AG04450 (cell line): ENCODE results near the gene SLC4A4. TPM values are rescaled to one million over a fixed set of nuclear protein-coding genes. Genes with fewer than 3 reads are reported as not detected.

Experiments
- CTCF ChIA-PET: fragments of 300-600, 350-600 bp; formaldehyde crosslinking; extraction: SDS; loops from one replicate; lab custom pipeline; 2022; ENCODE audit warnings: antibody characterized with exemption, inconsistent platforms; lab: Charles Lee
- POLR2A ChIA-PET: fragments of 350-600 bp; formaldehyde crosslinking; extraction: SDS; loops from one replicate; lab custom pipeline; 2021; ENCODE audit warnings: antibody characterized with exemption, inconsistent platforms; lab: Yijun Ruan, JAX
- DNase-seq: peaks from one replicate; pipeline ENCODE4 v3.0.0-alpha.2; 2011; ENCODE audit warnings: low read depth, low spot score
- H3K27ac ChIP-seq: one replicate; pipeline ENCODE4 v1.5.1; 2012; ENCODE audit warnings: low read depth, low read length, control low read depth
- H3K27me3 ChIP-seq: one replicate; pipeline ENCODE4 v1.6.0; 2012; ENCODE audit warnings: low read length; ENCODE audit not compliant: control insufficient read depth, insufficient read depth
- H3K4me3 ChIP-seq: 2 replicates; pipeline ENCODE4 v1.5.1; 2011; ENCODE audit warnings: mild to moderate bottlenecking, low read depth, low read length, control low read depth
- H3K9me3 ChIP-seq: 2 replicates; pipeline ENCODE4 v1.5.1; 2012; ENCODE audit warnings: low read length; ENCODE audit not compliant: control insufficient read depth, insufficient read depth
- CTCF ChIP-seq: IDR thresholded peaks from 2 replicates; pipeline ENCODE4 v1.5.1; 2011; ENCODE audit warnings: low read depth, low read length, control low read depth, inconsistent platforms
- polyA plus RNA-seq: library from polyadenylated mRNA; depleted of rRNA; stranded (reverse); fragments of >200 nt; gene quantifications from 2 replicates; pipeline ENCODE4 v1.2.3, GENCODE V29; 2011

Gene SLC4A4
- polyA plus RNA-seq, 1 experiment, result 17.5 TPM

GRCh38 chr4:71429962-71430361 is 91.1 kb downstream of the SLC4A4 start:
- CTCF ChIA-PET, result interaction anchor here (0.5 kb wide), 1 partner anchor 19 kb away, joined by 3 read pairs; no protein-coding TSS in a partner anchor

DNA sequence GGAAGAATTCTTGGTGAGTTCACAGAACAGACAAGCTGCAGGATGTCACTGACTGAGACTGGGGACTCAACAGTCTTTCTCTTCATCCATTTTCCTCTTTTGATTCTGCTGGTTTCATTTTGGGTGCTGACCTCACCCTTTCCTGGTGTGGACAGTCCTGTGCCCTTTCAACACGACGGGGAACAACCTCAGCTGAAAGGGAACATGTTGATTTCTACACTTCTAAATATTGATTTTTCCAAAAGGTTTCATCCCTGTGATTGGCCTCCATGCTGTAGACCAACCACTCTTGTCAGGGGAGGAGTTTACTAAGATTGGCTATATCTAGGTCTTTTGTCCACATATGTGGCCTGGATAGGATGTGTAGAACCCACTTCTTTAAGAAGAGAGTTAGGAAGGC is 91.8 kb downstream of the SLC4A4 start:
- Histone ChIP-seq H3K27ac (no peak overlapping the region), H3K9me3 (no peaks in the 10 kb centered on the region), H3K27me3 (no peaks in the 10 kb centered on the region), H3K4me3 (no peak overlapping the region)
- ChIA-PET CTCF (no interaction called here), POLR2A (no interaction called here)
- TF ChIP-seq CTCF, result no peak
- DNase-seq, result no peak

More at GRCh38 chr4:71429962-71430361, 91.1 kb downstream of the SLC4A4 start:
- Histone ChIP-seq H3K27ac (no peak overlapping the region), H3K27me3 (no peaks in the 10 kb centered on the region), H3K4me3 (no peak overlapping the region), H3K9me3 (no peaks in the 10 kb centered on the region)
- POLR2A ChIA-PET, result no interaction called here
- no peak for DNase-seq
- TF ChIP-seq CTCF, result no peak

GRCh38 chr4:71440612-71441011 is 101.8 kb downstream of the SLC4A4 start:
- Histone ChIP-seq H3K9me3 (peaks cover 2% of the 10 kb centered on the region; the same call in 1 of the 2 replicates), H3K27ac (no peak overlapping the region), H3K4me3 (no peak overlapping the region), H3K27me3 (no peaks in the 10 kb centered on the region)
- ChIA-PET POLR2A (no interaction called here), CTCF (no interaction called here)
- DNase-seq, result no peak
- no peak for TF ChIP-seq CTCF

DNA sequence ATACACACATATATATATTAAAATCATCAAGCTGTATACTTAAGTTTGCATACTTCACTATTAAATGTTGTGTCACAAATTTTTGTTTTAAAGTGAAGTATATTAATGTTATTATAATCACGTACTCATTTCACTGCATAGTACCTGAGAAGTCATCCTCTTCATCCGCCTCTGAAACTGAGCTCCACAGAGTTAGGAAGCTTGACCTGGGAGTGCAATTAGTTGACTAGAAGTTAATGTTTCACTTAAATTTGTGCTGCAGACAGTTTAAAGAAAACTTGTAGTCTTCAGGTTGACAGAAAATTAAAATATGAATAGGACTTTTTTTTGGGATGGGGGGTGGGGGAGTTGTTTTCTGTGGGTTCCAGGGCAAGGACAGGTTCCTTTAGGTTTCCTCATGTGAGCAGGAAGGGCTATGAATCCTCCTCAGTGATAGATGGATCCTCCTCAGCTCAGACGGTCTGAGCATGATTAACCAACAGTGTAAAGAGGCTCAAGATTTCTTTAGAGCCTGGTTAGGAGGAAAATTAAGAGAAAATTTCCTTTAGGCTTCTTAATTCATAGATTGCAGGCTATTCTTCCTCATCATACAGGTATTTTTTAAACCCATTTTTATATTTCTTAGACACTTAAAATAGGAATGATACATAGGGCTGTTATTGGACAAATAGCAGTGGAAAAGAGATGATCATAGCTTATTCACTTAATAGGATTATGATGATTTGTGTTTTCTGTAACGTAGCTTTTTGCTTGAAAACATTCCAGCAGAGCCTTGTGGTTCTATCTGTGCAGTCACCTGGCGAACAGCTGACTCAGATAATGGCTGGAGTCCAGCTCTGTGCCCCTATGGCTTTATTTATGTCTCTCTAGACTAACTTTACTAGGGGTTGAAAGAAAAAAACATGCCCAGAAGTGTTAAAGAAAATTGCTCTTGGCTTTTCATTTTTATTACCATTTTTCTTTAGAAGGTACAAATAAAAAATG is 102.7 kb downstream of the SLC4A4 start:
- Histone ChIP-seq H3K27me3 (no peaks in the 10 kb centered on the region), H3K27ac (no peak overlapping the region), H3K4me3 (no peak overlapping the region), H3K9me3 (peaks cover 2% of the 10 kb centered on the region; the same call in 1 of the 2 replicates)
- ChIA-PET CTCF (interaction anchor here (0.6 kb wide), 1 partner anchor 212 kb away, joined by 4 read pairs; no protein-coding TSS in a partner anchor), POLR2A (no interaction called here)
- DNase-seq, result no peak
- no peak for TF ChIP-seq CTCF

DNA sequence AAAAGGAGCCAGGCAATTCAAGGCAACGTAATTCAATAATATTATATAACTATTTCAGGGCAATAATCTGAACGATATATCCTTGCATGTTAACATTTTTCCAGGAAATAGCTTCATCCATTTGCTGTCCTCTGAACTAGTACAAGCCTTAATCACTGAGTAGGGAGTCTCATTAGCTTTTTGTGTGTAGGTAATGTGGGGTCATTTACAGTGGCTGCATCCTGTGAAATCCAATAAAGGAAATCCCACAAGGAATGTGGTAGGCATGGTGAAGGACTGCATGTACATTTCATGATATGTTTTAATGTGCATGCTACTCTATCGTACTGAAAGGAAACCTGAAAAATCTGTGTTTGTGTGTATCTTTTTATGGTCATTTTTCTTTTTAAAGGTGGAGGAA is 103.5 kb downstream of the SLC4A4 start:
- no peak overlapping the region for H3K27ac ChIP-seq
- no peak overlapping the region for H3K4me3 ChIP-seq
- ChIA-PET CTCF (interaction anchor here (0.6 to 0.7 kb wide), 2 partner anchors 9 to 213 kb away, joined by 3 to 4 read pairs; no protein-coding TSS in a partner anchor), POLR2A (no interaction called here)
- peaks cover 2% of the 10 kb centered on the region; the same call in 1 of the 2 replicates for H3K9me3 ChIP-seq
- H3K27me3 ChIP-seq, result no peaks in the 10 kb centered on the region
- TF ChIP-seq CTCF, result no peak
- DNase-seq, result no peak
